ENCODE data around the gene TUBA3D. TPM values are rescaled to one million over a fixed set of nuclear protein-coding genes. Genes with fewer than 3 reads are reported as not detected.
"Not testable (repeated sequence)": the region's sequence is repeated elsewhere in the genome, so short reads cannot be mapped to it uniquely, and the experiment has no call there.

The TUBA3D gene
- total RNA-seq, 1 experiment from 2014 or later = not detected

DNA sequence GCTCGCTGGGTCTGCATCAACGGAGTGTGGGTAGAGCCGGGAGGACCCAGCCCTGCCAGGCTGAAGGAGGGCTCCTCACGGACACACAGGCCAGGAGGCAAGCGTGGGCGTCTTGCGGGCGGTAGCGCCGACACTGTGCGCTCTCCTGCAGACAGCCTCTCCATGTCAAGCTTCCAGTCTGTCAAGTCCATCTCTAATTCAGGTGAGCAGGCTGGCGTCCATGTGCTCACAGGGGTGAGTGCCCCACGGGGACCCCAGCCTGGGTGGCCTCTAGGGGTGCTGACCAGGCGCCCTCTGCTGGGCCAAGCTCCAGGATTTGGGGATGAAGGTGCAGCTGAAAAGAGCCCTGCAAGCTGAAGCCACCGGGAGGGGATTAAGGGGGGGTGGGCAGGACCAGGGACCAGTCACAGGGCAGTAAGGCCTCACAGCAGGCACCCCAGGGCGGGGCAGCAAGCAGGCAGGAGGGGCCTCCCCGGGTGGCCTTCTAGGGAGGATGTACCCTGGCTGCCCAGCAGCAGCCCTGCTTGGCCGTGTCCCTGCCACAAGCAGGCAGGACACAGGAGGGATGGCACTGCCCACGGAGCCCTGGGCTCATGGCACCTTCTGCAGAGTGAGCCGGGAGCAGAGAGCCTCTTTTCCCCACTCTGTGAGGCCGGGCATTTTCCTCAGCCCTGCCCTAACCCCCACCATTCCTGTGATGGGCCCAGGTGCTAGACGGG, 54.9 kb downstream of the TUBA3D start:
- not testable (repeated sequence) for H3K79me2 ChIP-seq (ENCODE audit: low read length); H3K9ac ChIP-seq (ENCODE audit: low read length); H2AFZ ChIP-seq (ENCODE audit: low read length); H3K4me1 ChIP-seq (ENCODE audit: low read length); H4K20me1 ChIP-seq (ENCODE audit: insufficient read depth, low read depth, low read length); H3K9me3 ChIP-seq (ENCODE audit: low read length); H3K4me2 ChIP-seq (ENCODE audit: low read depth, low read length, poor library complexity, severe bottlenecking); DNase-seq; H3K27me3 ChIP-seq (ENCODE audit: low read length); H3K4me3 ChIP-seq (ENCODE audit: low read length); H3K36me3 ChIP-seq (ENCODE audit: insufficient read depth, low read length); H3K27ac ChIP-seq (ENCODE audit: low read length); H3K9me2 ChIP-seq (replicated peaks; ENCODE audit: insufficient read depth, low read length)

DNA sequence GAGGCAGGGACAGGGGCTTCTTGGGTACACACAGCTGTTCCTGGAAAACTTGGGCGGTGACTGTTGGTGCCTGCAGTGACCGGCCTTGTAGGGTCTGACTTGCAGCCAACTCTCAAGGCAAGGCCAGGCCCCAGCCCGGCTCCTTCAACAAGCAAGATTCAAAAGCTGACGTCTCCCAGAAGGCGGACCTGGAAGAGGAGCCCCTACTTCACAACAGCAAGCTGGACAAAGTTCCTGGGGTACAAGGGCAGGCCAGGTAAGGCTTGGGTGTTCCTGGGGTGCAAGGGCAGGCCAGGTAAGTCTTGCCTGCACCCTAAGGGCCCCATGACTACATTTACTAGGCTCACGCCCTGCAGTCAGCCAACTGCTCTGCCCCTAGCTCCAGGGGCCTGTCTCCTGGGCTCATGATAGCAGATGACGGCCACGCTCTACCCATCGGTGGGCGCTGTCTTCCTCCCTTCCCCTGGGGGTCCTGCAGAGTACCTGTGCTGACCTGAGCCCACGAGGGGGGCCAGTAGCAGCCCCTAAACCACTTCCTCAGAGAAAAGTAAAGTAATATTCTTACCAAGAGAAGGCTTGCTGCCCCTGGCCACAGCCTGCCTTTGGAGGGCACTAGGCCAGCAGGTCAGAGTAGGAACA, 55.7 kb downstream of the TUBA3D start:
- H3K4me2 ChIP-seq (ENCODE audit: low read depth, low read length, poor library complexity, severe bottlenecking); H3K9me3 ChIP-seq (ENCODE audit: low read length); DNase-seq: not testable (repeated sequence)

More for the DNA sequence above, 55.7 kb downstream of the TUBA3D start:
- H3K27ac ChIP-seq (ENCODE audit: low read length); H3K9ac ChIP-seq (ENCODE audit: low read length); H2AFZ ChIP-seq (ENCODE audit: low read length); H4K20me1 ChIP-seq (ENCODE audit: insufficient read depth, low read depth, low read length); H3K36me3 ChIP-seq (ENCODE audit: insufficient read depth, low read length); H3K4me3 ChIP-seq (ENCODE audit: low read length); H3K9me2 ChIP-seq (replicated peaks; ENCODE audit: insufficient read depth, low read length); H3K27me3 ChIP-seq (ENCODE audit: low read length); H3K79me2 ChIP-seq (ENCODE audit: low read length); H3K4me1 ChIP-seq (ENCODE audit: low read length): not testable (repeated sequence)

Other genes with a start within 250 kb of the TUBA3D start
- gene RAB6D, start 112.0 kb upstream of the TUBA3D start, total RNA-seq (2014; rRNA removed; shearing (Covaris generic); ENCODE audit: low replicate concordance) = not detected in 2 replicates
- 119 and 342 TPM in 2 replicates for gene MZT2A, start 16.3 kb downstream of the TUBA3D start, total RNA-seq (2014; rRNA removed; shearing (Covaris generic); ENCODE audit: low replicate concordance)
- gene CCDC74A, start 51.8 kb downstream of the TUBA3D start, total RNA-seq (2014; rRNA removed; shearing (Covaris generic); ENCODE audit: low replicate concordance) = 7.8 and 18.6 TPM in 2 replicates